HepG2 (cell line): ENCODE data around the gene STIMATE. TPM values are rescaled to one million over a fixed set of nuclear protein-coding genes. Genes with fewer than 3 reads are reported as not detected.

Experiments used
- ATAC-seq: fragments of 200-7000 bp; cut with Tn5 transposase; 3 replicates; pipeline ENCODE4 v1.9.1; 2020; ENCODE audit warnings: mild to moderate bottlenecking, moderate library complexity
- BruUV-seq: library from RNA; stranded (reverse); fragments of 400-500 nt; replicated peaks from 2 replicates; lab custom pipeline; 2021; lab: Mats Ljungman, UMichigan
- CTCF ChIA-PET: fragments of 300-600 bp; formaldehyde crosslinking; extraction: SDS; loops from one replicate; lab custom pipeline; 2021; ENCODE audit warnings: low total read pairs, inconsistent platforms, low intra/inter-chr PET ratio; lab: Yijun Ruan, JAX
- POLR2A ChIA-PET: fragments of 350-600 bp; sonication (Branson Sonifier 250); formaldehyde crosslinking; loops from one replicate; lab custom pipeline; 2020; ENCODE audit warnings: antibody characterized with exemption, inconsistent platforms; lab: Yijun Ruan, JAX
- DNase-seq: peaks from one replicate; pipeline ENCODE4 v3.0.0-alpha.2; 2015; ENCODE audit warnings: low spot score
- FAIRE-seq: peaks from 3 replicates; lab custom pipeline; 2011; peaks lifted over from hg19 to GRCh38; lab: Jason Lieb, UNC
- H2AFZ ChIP-seq: one replicate; pipeline ENCODE4 v1.6.1; 2011; ENCODE audit warnings: low read length, inconsistent platforms
- H3K27ac ChIP-seq: fragments of 300-600 bp; 3 replicates; pipeline ENCODE4 v1.8.0; 2011; ENCODE audit warnings: mixed run types, mild to moderate bottlenecking, mixed read lengths, low read length, inconsistent platforms; ENCODE audit not compliant: insufficient read depth; ENCODE audit errors: extremely low read length
- H3K27me3 ChIP-seq, 2 experiments: fragments of 200-600 bp in 1 of 2; 2 replicates in 1 of 2; 3 replicates in 1 of 2; pipeline versions ENCODE4 v1.6.0 to v1.8.0; 2011; ENCODE audit warnings: low read length in 2 of 2, mild to moderate bottlenecking in 2 of 2, moderate library complexity in 2 of 2, inconsistent platforms in 1 of 2; ENCODE audit not compliant: insufficient read depth in 2 of 2, control insufficient read depth in 1 of 2
- H3K36me3 ChIP-seq, 2 experiments: fragments of 200-600 bp in 1 of 2; replicated peaks in 1 of 2; 2 replicates in 1 of 2; 3 replicates in 1 of 2; pipeline versions ENCODE4 v1.5.1 to v1.8.0; 2011; ENCODE audit warnings: low read length in 2 of 2, inconsistent platforms in 1 of 2; ENCODE audit not compliant: insufficient read depth in 2 of 2, control insufficient read depth in 1 of 2
- H3K4me1 ChIP-seq: 2 replicates; pipeline ENCODE4 v1.5.1; 2012; ENCODE audit warnings: low read length, inconsistent platforms; ENCODE audit not compliant: insufficient read depth
- H3K4me2 ChIP-seq: 2 replicates; pipeline ENCODE4 v1.6.0; 2011; ENCODE audit warnings: low read depth, low read length, inconsistent platforms
- H3K4me3 ChIP-seq, 3 experiments: fragments of 200-600 bp in 1 of 3; sonication (generic), shearing (Covaris generic) in 1 of 3; replicated peaks in 1 of 3; 2 replicates each; pipeline ENCODE4 v1.5.1; 2011 to 2016; ENCODE audit warnings: low read length in 3 of 3, inconsistent platforms in 2 of 3, low read depth in 2 of 3, mild to moderate bottlenecking in 2 of 3, control low read depth in 1 of 3, mixed read lengths in 1 of 3; ENCODE audit not compliant: insufficient read depth in 1 of 3
- H3K79me2 ChIP-seq: one replicate; pipeline ENCODE4 v1.6.1; 2011; ENCODE audit warnings: low read length, inconsistent platforms; ENCODE audit not compliant: insufficient read depth
- H3K9ac ChIP-seq: 2 replicates; pipeline ENCODE4 v1.6.0; 2011; ENCODE audit warnings: mild to moderate bottlenecking, low read depth, low read length, inconsistent platforms; ENCODE audit not compliant: insufficient read depth
- H3K9me3 ChIP-seq: 2 replicates; pipeline ENCODE4 v1.5.1; 2012; ENCODE audit warnings: mild to moderate bottlenecking, low read length
- H4K20me1 ChIP-seq: 2 replicates; pipeline ENCODE4 v1.6.0; 2011; ENCODE audit warnings: inconsistent platforms, mild to moderate bottlenecking, low read length, moderate library complexity; ENCODE audit not compliant: insufficient read depth
- CREB3 ChIP-seq: sonication (generic); formaldehyde crosslinking; IDR thresholded peaks from 2 replicates; pipeline ENCODE4 v1.5.0; 2020; ENCODE audit warnings: missing genetic modification reagents
- DNMT1 ChIP-seq: sonication (generic); formaldehyde crosslinking; IDR thresholded peaks from 2 replicates; pipeline ENCODE4 v1.5.1; 2020; ENCODE audit warnings: mild to moderate bottlenecking, missing genetic modification reagents
- FIP1L1 ChIP-seq: fragments of 200-400 bp; formaldehyde crosslinking; IDR thresholded peaks from 2 replicates; pipeline ENCODE4 v1.6.1; 2018; ENCODE audit warnings: low read depth, mild to moderate bottlenecking, low read length, moderate library complexity, borderline replicate concordance; ENCODE audit not compliant: insufficient read depth
- MAFK ChIP-seq, 2 experiments: IDR thresholded peaks in 1 of 2; conservative IDR thresholded peaks in 1 of 2; 2 replicates each; pipeline ENCODE4 v1.6.1; 2011; ENCODE audit warnings: improper control_type of control experiment in 2 of 2, low read length in 2 of 2
- REXO4 ChIP-seq: sonication (generic); formaldehyde crosslinking; IDR thresholded peaks from 2 replicates; pipeline ENCODE4 v1.8.0; 2022; ENCODE audit warnings: missing genetic modification reagents, mild to moderate bottlenecking, borderline replicate concordance
- ZNF225 ChIP-seq: sonication (generic); formaldehyde crosslinking; IDR thresholded peaks from 2 replicates; pipeline ENCODE4 v1.4.0; 2020; ENCODE audit warnings: mild to moderate bottlenecking, missing genetic modification reagents
- WGBS: methylation state at CpG from one replicate; pipeline ENCODE4 v1.1.6; 2017; ENCODE audit warnings: low lambda C conversion rate; 5-methylcytosine and 5-hydroxymethylcytosine counted together
- in situ Hi-C: cut with HindIII; loops from 2 replicates; pipeline ENCODE4 v1.10.0; 2017; ENCODE audit warnings: low pct_unique_long_range_greater_than_20kb; ENCODE audit not compliant: extremely low pct_ligation_motif_present
- intact Hi-C: fragments of 100-400 bp; cut with micrococcal nuclease; formaldehyde crosslinking; loops from one replicate; pipeline ENCODE4 v1.10.0; 2022; ENCODE audit not compliant: unreplicated experiment
- polyA plus RNA-seq, 8 experiments: library from polyadenylated mRNA; depleted of rRNA in 3 of 8; stranded (reverse) in 7 of 8; unstranded in 1 of 8; fragments of >200 nt; fragmentation: Illumina TruSeq in 4 of 8; extraction: Trizol in 4 of 8; gene quantifications; 2 replicates each; pipeline versions ENCODE4 v1.2.1 to v1.2.3, GENCODE V29; 2011 to 2016; ENCODE audit warnings: low read depth in 4 of 8, missing spikeins in 1 of 8, mixed read lengths in 1 of 8; ENCODE audit not compliant: insufficient read depth in 1 of 8
- total RNA-seq, 5 experiments: library from RNA; depleted of rRNA; stranded (reverse); fragments of >200 nt; fragmentation: Illumina TruSeq; extraction: Trizol; gene quantifications; 2 replicates each; pipeline ENCODE4 v1.2.3, GENCODE V29; 2016; ENCODE audit warnings: low read depth in 1 of 5
- TF ChIP-seq, protein P1 (sequence below): sonication (generic); formaldehyde crosslinking; IDR thresholded peaks from 2 replicates; pipeline ENCODE4 v1.4.0; 2020; ENCODE audit warnings: missing genetic modification reagents
- TF ChIP-seq, protein P2 (sequence below): sonication (generic); formaldehyde crosslinking; IDR thresholded peaks from 2 replicates; pipeline ENCODE4 v1.5.0; 2020; ENCODE audit warnings: mild to moderate bottlenecking, missing genetic modification reagents, borderline replicate concordance
- TF ChIP-seq, protein P3 (sequence below): sonication (generic); formaldehyde crosslinking; IDR thresholded peaks from 2 replicates; pipeline ENCODE4 v1.4.0; 2020; ENCODE audit warnings: mild to moderate bottlenecking, low read depth, missing genetic modification reagents

The STIMATE gene
- total and polyA plus RNA-seq, 2 of the 13 experiments (the other 11 are each of a cell fraction or from before 2014, with no cell fraction given): 5.7 to 11.7 TPM

GRCh38 chr3:52839892-52840545 is 57.3 kb downstream of the STIMATE start:
- Histone ChIP-seq H3K27ac (no peak overlapping the region), H3K27me3 (no peaks in the 10 kb centered on the region), H3K4me3 (no peak overlapping the region), H3K9ac (no peak overlapping the region), H3K4me2 (no peak overlapping the region), H3K79me2 (no peaks in the 10 kb centered on the region), H3K36me3 (no peaks in the 10 kb centered on the region), H4K20me1 (no peaks in the 10 kb centered on the region), H3K9me3 (no peaks in the 10 kb centered on the region), H3K4me1 (peaks cover 22% of the 10 kb centered on the region), H2AFZ (no peak overlapping the region)
- TF ChIP-seq, protein P1, sequence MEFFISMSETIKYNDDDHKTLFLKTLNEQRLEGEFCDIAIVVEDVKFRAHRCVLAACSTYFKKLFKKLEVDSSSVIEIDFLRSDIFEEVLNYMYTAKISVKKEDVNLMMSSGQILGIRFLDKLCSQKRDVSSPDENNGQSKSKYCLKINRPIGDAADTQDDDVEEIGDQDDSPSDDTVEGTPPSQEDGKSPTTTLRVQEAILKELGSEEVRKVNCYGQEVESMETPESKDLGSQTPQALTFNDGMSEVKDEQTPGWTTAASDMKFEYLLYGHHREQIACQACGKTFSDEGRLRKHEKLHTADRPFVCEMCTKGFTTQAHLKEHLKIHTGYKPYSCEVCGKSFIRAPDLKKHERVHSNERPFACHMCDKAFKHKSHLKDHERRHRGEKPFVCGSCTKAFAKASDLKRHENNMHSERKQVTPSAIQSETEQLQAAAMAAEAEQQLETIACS: no peak
- WGBS: 90% methylated on average over 22 of the region's 23 CpGs
- DNase-seq (no peak), ATAC-seq (no peak), FAIRE-seq (no peak)
- CTCF ChIA-PET: no interaction called here
- in situ Hi-C loops: no loop called here
- BruUV-seq: no TSS peak
- POLR2A ChIA-PET: no interaction called here
- intact Hi-C loops: no loop called here

DNA sequence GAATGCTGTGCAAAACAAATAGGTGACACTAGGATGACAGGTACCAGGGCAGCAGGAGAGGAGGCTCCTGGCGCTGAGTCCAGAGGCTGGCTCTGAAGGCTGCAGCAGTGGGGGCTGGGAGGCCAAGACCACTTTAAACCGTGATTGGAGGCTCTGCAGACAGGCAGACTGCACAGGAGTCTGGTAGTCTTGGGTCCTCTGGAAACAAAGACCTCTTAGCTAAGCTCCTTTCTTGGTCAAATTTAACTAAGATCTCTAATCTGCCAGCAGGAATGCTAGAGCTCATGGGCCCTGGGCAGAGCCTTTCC is 58.1 kb downstream of the STIMATE start:
- Histone ChIP-seq H3K36me3 (no peaks in the 10 kb centered on the region), H3K4me2 (no peak overlapping the region), H3K9ac (no peak overlapping the region), H3K79me2 (no peaks in the 10 kb centered on the region), H3K4me1 (peaks cover 22% of the 10 kb centered on the region), H3K4me3 (no peak overlapping the region), H4K20me1 (no peaks in the 10 kb centered on the region), H3K27ac (no peak overlapping the region), H2AFZ (no peak overlapping the region), H3K27me3 (no peaks in the 10 kb centered on the region), H3K9me3 (no peaks in the 10 kb centered on the region)
- in situ Hi-C loops: no loop called here
- ATAC-seq (no peak), DNase-seq (no peak), FAIRE-seq (no peak)
- no TSS peak for BruUV-seq
- WGBS: 100% methylated on average over 1 of the region's 2 CpGs
- CTCF ChIA-PET: no interaction called here
- POLR2A ChIA-PET: no interaction called here
- intact Hi-C loops: no loop called here
- TF ChIP-seq, protein P2, sequence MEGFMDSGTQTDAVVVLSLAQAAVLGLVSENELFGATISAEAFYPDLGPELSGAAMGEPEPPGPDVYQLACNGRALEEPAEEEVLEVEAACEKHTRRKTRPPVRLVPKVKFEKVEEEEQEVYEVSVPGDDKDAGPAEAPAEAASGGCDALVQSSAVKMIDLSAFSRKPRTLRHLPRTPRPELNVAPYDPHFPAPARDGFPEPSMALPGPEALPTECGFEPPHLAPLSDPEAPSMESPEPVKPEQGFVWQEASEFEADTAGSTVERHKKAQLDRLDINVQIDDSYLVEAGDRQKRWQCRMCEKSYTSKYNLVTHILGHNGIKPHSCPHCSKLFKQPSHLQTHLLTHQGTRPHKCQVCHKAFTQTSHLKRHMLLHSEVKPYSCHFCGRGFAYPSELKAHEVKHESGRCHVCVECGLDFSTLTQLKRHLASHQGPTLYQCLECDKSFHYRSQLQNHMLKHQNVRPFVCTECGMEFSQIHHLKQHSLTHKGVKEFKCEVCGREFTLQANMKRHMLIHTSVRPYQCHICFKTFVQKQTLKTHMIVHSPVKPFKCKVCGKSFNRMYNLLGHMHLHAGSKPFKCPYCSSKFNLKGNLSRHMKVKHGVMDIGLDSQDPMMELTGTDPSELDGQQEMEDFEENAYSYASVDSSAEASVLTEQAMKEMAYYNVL: no peak
- TF ChIP-seq ZNF225 (CRISPR knock-in tag) (no peak), CREB3 (CRISPR knock-in tag) (no peak), REXO4 (CRISPR knock-in tag) (no peak), FIP1L1 (no peak), MAFK (conservative IDR thresholded peaks at IDR 0.05 in 1 of 2, IDR thresholded peaks at IDR 0.05 in 1 of 2; ENCODE audit: low read length in 2 of 2) (no peak), DNMT1 (CRISPR knock-in tag) (no peak)
- TF ChIP-seq, protein P3, sequence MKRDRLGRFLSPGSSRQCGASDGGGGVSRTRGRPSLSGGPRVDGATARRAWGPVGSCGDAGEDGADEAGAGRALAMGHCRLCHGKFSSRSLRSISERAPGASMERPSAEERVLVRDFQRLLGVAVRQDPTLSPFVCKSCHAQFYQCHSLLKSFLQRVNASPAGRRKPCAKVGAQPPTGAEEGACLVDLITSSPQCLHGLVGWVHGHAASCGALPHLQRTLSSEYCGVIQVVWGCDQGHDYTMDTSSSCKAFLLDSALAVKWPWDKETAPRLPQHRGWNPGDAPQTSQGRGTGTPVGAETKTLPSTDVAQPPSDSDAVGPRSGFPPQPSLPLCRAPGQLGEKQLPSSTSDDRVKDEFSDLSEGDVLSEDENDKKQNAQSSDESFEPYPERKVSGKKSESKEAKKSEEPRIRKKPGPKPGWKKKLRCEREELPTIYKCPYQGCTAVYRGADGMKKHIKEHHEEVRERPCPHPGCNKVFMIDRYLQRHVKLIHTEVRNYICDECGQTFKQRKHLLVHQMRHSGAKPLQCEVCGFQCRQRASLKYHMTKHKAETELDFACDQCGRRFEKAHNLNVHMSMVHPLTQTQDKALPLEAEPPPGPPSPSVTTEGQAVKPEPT (CRISPR knock-in tag): no peak
- TF ChIP-seq, protein P1: no peak
